ENCODE results near the gene PRKG2.

PRKG2 gene

DNA sequence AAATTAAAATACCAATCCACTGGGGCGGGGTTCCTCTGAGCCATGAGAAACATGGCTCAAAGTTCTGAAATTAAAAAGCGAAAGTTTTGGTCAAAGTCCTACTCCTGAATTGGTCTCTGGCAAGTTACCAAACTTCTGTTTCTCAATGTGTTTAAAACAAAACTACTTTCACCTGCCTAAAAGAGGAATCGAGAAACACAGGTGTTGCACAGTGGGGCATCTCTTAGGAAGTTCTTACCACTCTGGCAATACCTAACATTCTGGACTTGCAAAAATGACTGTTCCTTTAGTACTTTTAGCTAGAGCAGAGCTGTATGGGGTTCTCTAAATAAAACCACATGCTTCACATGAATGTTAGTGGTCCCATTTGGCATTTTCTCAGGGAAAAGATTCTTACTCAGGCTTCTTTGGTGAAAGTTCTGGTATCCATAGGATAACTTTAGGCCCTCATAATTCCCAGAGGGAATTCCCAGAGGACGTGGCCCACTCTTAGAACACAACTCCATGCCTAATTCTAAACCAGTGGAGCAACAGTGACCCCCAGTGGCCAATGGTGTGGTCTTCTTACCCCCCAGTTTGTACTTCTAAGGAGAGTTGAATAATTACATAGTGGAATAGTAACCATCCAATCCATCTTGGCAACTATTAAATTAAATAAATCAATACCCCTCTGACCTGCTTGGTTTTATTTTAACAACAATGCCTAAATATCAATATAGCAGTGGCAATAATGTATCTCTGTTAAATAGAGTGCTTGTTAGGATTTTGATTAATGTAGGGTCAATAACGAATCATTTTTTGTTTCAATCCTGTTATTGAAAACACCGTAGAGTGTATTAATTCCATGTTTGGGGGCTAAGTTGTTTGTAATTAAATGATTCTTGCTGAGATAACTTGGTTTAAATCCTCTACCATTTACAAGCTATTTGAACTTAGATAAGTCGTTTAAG, 162.6 kb downstream of the PRKG2 start:
- peak in 2 of 3 donors; percentile 2 to 28 for DNase-seq
- H3K4me3 ChIP-seq (ENCODE audit: insufficient read depth, low read depth, low read length, poor library complexity, severe bottlenecking) = no peak overlapping the region
- H3K27ac ChIP-seq (ENCODE audit: insufficient read depth, low read length, poor library complexity, severe bottlenecking) = no peak overlapping the region
- H3K9me3 ChIP-seq (ENCODE audit: control insufficient read depth, low read length) = no peaks in the 10 kb centered on the region
- H3K27me3 ChIP-seq (replicated peaks; ENCODE audit: control insufficient read depth, insufficient read depth, low read length, poor library complexity, severe bottlenecking) = no peaks in the 10 kb centered on the region
- H3K4me1 ChIP-seq (ENCODE audit: control insufficient read depth, insufficient read depth, low read length, poor library complexity, severe bottlenecking) = no peaks in the 10 kb centered on the region
- no peaks in the 10 kb centered on the region for H3K36me3 ChIP-seq (ENCODE audit: control insufficient read depth, insufficient read depth, low read length)

GRCh38 chr4:81049907-81050306, 165.1 kb downstream of the PRKG2 start:
- H3K4me3 ChIP-seq (ENCODE audit: insufficient read depth, low read depth, low read length, poor library complexity, severe bottlenecking) = no peak overlapping the region
- H3K27me3 ChIP-seq (replicated peaks; ENCODE audit: control insufficient read depth, insufficient read depth, low read length, poor library complexity, severe bottlenecking) = no peaks in the 10 kb centered on the region
- no peaks in the 10 kb centered on the region for H3K9me3 ChIP-seq (ENCODE audit: control insufficient read depth, low read length)
- no peaks in the 10 kb centered on the region for H3K36me3 ChIP-seq (ENCODE audit: control insufficient read depth, insufficient read depth, low read length)
- no peak overlapping the region for H3K27ac ChIP-seq (ENCODE audit: insufficient read depth, low read length, poor library complexity, severe bottlenecking)
- no peaks in the 10 kb centered on the region for H3K4me1 ChIP-seq (ENCODE audit: control insufficient read depth, insufficient read depth, low read length, poor library complexity, severe bottlenecking)
- DNase-seq = no peak

DNA sequence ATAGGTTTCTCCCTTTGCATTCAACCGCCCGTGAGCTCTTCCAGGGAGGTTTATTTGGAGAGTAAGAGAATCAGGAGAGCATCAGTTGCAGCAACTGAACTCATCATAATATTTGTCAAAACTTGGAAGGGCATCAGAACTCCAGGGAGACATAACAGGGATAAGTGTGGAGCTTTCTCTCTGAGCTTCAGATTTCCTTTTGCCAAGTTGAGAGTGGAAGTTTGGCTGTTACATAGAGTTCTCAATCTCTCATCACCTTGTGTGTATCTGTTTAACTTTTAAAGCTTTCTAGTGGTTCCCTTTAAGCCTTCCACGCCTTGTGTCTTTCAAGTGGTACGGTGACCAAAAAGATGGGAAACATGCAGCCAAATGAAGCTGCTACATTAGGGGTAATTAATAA, 165.7 kb downstream of the PRKG2 start:
- no peaks in the 10 kb centered on the region for H3K9me3 ChIP-seq (ENCODE audit: control insufficient read depth, low read length)
- H3K27me3 ChIP-seq (replicated peaks; ENCODE audit: control insufficient read depth, insufficient read depth, low read length, poor library complexity, severe bottlenecking) = no peaks in the 10 kb centered on the region
- no peak overlapping the region for H3K27ac ChIP-seq (ENCODE audit: insufficient read depth, low read length, poor library complexity, severe bottlenecking)
- H3K4me1 ChIP-seq (ENCODE audit: control insufficient read depth, insufficient read depth, low read length, poor library complexity, severe bottlenecking) = no peaks in the 10 kb centered on the region
- no peak for DNase-seq
- H3K4me3 ChIP-seq (ENCODE audit: insufficient read depth, low read depth, low read length, poor library complexity, severe bottlenecking) = no peak overlapping the region
- no peaks in the 10 kb centered on the region for H3K36me3 ChIP-seq (ENCODE audit: control insufficient read depth, insufficient read depth, low read length)

GRCh38 chr4:81042578-81043365, 172.2 kb downstream of the PRKG2 start:
- DNase-seq = no peak
- Histone ChIP-seq H3K36me3 (ENCODE audit: control insufficient read depth, insufficient read depth, low read length) (no peaks in the 10 kb centered on the region), H3K4me3 (ENCODE audit: insufficient read depth, low read depth, low read length, poor library complexity, severe bottlenecking) (no peak overlapping the region), H3K4me1 (ENCODE audit: control insufficient read depth, insufficient read depth, low read length, poor library complexity, severe bottlenecking) (no peaks in the 10 kb centered on the region), H3K27me3 (replicated peaks; ENCODE audit: control insufficient read depth, insufficient read depth, low read length, poor library complexity, severe bottlenecking) (no peaks in the 10 kb centered on the region), H3K27ac (ENCODE audit: insufficient read depth, low read length, poor library complexity, severe bottlenecking) (no peak overlapping the region), H3K9me3 (ENCODE audit: control insufficient read depth, low read length) (no peaks in the 10 kb centered on the region)

GRCh38 chr4:81040012-81040659, 174.9 kb downstream of the PRKG2 start:
- H3K27me3 ChIP-seq (replicated peaks; ENCODE audit: control insufficient read depth, insufficient read depth, low read length, poor library complexity, severe bottlenecking) = no peaks in the 10 kb centered on the region
- H3K36me3 ChIP-seq (ENCODE audit: control insufficient read depth, insufficient read depth, low read length) = no peaks in the 10 kb centered on the region
- H3K4me3 ChIP-seq (ENCODE audit: insufficient read depth, low read depth, low read length, poor library complexity, severe bottlenecking) = no peak overlapping the region
- DNase-seq = no peak
- no peaks in the 10 kb centered on the region for H3K4me1 ChIP-seq (ENCODE audit: control insufficient read depth, insufficient read depth, low read length, poor library complexity, severe bottlenecking)
- no peak overlapping the region for H3K27ac ChIP-seq (ENCODE audit: insufficient read depth, low read length, poor library complexity, severe bottlenecking)
- no peaks in the 10 kb centered on the region for H3K9me3 ChIP-seq (ENCODE audit: control insufficient read depth, low read length)

- no peaks in the 10 kb centered on the region for H3K9me3 ChIP-seq (ENCODE audit: control insufficient read depth, low read length)
- H3K4me1 ChIP-seq (ENCODE audit: control insufficient read depth, insufficient read depth, low read length, poor library complexity, severe bottlenecking) = no peaks in the 10 kb centered on the region
- H3K4me3 ChIP-seq (ENCODE audit: insufficient read depth, low read depth, low read length, poor library complexity, severe bottlenecking) = no peak overlapping the region
- H3K27ac ChIP-seq (ENCODE audit: insufficient read depth, low read length, poor library complexity, severe bottlenecking) = no peak overlapping the region
- no peaks in the 10 kb centered on the region for H3K36me3 ChIP-seq (ENCODE audit: control insufficient read depth, insufficient read depth, low read length)
- no peak for DNase-seq
- no peaks in the 10 kb centered on the region for H3K27me3 ChIP-seq (replicated peaks; ENCODE audit: control insufficient read depth, insufficient read depth, low read length, poor library complexity, severe bottlenecking)
These were observed 175.6 kb downstream of the PRKG2 start for GRCh38 chr4:81039351-81039972.

DNA sequence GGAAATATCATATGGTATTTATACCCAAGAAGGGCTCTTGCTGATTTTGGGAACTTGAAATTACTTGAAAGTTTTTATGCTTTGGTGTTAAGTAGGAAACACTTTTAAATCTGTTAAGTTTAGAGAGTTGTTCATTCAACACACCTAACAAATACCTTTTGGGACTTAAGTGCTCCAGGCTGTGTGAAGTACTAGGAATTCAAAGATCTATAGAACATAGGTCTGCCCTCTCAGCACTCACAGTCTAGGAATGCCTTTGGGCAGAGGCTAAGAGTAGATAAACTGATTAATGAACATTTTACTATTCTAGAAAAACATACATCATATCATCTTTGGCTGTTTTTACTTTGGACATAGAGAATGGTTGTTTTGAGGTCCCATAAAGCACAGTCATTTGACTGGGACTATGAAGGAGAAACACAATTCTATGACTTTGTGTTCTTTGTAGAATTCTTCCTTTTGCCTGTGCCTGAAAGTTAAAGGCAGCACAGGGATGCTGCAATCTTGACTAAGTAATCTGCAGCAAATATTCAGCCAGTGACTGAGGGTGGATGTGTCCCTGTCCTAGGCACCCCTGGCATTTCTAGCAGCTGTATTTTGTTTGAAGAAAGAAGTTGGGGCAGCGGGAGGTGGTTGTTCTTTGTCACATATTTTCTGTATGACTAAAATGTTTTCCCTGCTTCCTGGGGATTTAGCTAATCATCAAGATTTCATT, 176.2 kb downstream of the PRKG2 start:
- no peak overlapping the region for H3K27ac ChIP-seq (ENCODE audit: insufficient read depth, low read length, poor library complexity, severe bottlenecking)
- no peak overlapping the region for H3K4me3 ChIP-seq (ENCODE audit: insufficient read depth, low read depth, low read length, poor library complexity, severe bottlenecking)
- DNase-seq = no peak
- H3K27me3 ChIP-seq (replicated peaks; ENCODE audit: control insufficient read depth, insufficient read depth, low read length, poor library complexity, severe bottlenecking) = no peaks in the 10 kb centered on the region
- H3K4me1 ChIP-seq (ENCODE audit: control insufficient read depth, insufficient read depth, low read length, poor library complexity, severe bottlenecking) = no peaks in the 10 kb centered on the region
- no peaks in the 10 kb centered on the region for H3K9me3 ChIP-seq (ENCODE audit: control insufficient read depth, low read length)
- no peaks in the 10 kb centered on the region for H3K36me3 ChIP-seq (ENCODE audit: control insufficient read depth, insufficient read depth, low read length)

Measured in effector memory CD4-positive, alpha-beta T cell (primary cell).